Measurements from ENCODE around the gene ZNF462.

GRCh38 chr9:106972082-106972481 is 109.1 kb downstream of the ZNF462 start:
- no peak for TF ChIP-seq RNF2 (conservative IDR thresholded peaks at IDR 0.05; ENCODE audit: low read depth)
- TF ChIP-seq, protein P1, sequence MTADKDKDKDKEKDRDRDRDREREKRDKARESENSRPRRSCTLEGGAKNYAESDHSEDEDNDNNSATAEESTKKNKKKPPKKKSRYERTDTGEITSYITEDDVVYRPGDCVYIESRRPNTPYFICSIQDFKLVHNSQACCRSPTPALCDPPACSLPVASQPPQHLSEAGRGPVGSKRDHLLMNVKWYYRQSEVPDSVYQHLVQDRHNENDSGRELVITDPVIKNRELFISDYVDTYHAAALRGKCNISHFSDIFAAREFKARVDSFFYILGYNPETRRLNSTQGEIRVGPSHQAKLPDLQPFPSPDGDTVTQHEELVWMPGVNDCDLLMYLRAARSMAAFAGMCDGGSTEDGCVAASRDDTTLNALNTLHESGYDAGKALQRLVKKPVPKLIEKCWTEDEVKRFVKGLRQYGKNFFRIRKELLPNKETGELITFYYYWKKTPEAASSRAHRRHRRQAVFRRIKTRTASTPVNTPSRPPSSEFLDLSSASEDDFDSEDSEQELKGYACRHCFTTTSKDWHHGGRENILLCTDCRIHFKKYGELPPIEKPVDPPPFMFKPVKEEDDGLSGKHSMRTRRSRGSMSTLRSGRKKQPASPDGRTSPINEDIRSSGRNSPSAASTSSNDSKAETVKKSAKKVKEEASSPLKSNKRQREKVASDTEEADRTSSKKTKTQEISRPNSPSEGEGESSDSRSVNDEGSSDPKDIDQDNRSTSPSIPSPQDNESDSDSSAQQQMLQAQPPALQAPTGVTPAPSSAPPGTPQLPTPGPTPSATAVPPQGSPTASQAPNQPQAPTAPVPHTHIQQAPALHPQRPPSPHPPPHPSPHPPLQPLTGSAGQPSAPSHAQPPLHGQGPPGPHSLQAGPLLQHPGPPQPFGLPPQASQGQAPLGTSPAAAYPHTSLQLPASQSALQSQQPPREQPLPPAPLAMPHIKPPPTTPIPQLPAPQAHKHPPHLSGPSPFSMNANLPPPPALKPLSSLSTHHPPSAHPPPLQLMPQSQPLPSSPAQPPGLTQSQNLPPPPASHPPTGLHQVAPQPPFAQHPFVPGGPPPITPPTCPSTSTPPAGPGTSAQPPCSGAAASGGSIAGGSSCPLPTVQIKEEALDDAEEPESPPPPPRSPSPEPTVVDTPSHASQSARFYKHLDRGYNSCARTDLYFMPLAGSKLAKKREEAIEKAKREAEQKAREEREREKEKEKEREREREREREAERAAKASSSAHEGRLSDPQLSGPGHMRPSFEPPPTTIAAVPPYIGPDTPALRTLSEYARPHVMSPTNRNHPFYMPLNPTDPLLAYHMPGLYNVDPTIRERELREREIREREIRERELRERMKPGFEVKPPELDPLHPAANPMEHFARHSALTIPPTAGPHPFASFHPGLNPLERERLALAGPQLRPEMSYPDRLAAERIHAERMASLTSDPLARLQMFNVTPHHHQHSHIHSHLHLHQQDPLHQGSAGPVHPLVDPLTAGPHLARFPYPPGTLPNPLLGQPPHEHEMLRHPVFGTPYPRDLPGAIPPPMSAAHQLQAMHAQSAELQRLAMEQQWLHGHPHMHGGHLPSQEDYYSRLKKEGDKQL (CRISPR knock-in tag; IDR thresholded peaks at IDR 0.05; ENCODE audit: low read depth): no peak
- no peak for TF ChIP-seq RAD51 (IDR thresholded peaks at IDR 0.05; ENCODE audit: borderline replicate concordance)
- TF ChIP-seq KLF6 (CRISPR knock-in tag; IDR thresholded peaks at IDR 0.05): no peak
